Measurements from ENCODE around the gene ZBTB21.

DNA sequence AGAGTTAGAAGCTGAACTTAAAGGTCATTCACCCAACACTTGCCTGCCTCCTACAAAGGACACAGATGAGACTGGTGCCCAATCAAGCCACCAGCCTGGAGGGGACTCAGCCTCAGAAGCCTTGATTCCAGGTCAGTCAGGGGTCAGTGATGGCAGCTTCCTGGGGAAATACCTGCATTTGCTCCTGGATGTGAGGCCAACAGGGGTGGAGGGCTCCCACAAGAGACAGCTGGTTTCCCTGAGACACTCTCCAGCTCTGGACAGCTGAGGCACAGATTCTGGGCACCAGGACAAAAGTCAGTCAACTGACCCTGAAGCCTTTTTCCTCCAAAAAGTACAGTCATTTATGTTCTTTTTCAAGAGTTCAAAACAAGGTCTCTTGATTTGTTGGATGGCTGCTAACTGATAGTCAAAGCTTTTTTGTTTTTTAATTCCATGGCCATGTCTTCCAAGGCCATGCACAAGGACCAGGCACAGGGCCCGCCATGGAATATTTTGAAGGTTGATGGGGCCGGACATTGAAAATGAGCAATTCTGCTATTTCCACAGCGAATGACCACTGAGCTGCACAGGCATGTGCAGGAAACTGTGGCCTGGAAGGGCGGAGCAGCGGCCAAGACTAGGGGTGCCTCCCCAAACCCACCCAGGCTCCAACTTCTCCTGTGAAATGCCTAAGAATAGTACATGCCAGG lies 58.1 kb downstream of the ZBTB21 start:
- TF ChIP-seq POLR2AphosphoS5 (IDR thresholded peaks at IDR 0.05; ENCODE audit: low read depth, low read length) (no peak), POLR2A (IDR thresholded peaks at IDR 0.05; ENCODE audit: low read depth, low read length) (no peak)

All from GM12892 (cell line).